ENCODE data around the gene TMEM175.

DNA sequence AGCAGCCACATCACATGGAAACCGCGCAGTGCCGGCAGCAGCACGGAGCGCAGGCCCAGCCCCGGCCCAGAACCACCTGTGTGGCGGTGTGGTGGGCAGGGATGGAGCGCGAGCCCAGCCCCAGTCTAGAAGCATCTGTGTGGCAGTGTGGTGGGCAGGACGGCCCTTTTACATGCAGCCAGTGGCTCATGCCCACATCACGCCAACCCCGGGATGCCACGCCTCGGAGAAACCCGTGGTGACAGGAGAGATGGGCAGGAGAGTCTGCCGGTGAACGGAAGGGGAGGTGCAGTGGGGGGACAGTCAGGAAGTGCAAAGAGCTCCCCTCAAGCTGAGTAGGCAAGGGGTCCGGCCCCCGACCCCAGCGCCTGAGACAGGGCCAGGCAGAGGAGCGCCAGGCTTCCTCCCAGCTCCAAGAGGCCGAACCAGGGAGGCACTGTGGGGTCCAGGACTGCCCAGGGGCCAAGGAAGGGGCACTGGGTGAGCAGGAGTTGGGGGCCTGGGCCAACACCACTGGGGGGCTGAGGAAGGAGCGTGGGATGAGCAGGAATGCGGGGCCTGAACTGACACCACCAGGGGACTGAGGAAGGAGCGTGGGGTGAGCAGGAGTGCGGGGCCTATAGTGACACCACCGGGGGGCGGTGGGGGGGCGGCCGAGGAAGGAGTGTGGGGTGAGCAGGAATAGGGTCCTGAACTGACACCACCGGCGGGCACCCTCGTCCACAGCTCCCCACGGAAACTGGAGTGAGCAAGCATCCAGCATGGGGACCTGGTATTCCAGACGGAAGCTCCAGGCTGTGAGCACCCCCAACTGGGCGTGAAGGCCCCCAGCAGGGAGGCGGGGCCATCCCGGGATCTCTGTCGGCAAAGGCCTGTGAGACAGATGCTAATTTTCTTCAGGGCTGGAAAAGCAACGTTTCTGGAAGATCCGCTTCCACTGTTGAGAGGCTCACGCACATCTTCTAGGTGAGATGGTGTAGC is 28.9 kb upstream of the TMEM175 start:
- TF ChIP-seq, protein P1, sequence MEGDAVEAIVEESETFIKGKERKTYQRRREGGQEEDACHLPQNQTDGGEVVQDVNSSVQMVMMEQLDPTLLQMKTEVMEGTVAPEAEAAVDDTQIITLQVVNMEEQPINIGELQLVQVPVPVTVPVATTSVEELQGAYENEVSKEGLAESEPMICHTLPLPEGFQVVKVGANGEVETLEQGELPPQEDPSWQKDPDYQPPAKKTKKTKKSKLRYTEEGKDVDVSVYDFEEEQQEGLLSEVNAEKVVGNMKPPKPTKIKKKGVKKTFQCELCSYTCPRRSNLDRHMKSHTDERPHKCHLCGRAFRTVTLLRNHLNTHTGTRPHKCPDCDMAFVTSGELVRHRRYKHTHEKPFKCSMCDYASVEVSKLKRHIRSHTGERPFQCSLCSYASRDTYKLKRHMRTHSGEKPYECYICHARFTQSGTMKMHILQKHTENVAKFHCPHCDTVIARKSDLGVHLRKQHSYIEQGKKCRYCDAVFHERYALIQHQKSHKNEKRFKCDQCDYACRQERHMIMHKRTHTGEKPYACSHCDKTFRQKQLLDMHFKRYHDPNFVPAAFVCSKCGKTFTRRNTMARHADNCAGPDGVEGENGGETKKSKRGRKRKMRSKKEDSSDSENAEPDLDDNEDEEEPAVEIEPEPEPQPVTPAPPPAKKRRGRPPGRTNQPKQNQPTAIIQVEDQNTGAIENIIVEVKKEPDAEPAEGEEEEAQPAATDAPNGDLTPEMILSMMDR (IDR thresholded peaks at IDR 0.05): no peak
- TF ChIP-seq POLR2AphosphoS5 (IDR thresholded peaks at IDR 0.05) (no peak), POLR2A (IDR thresholded peaks at IDR 0.05) (no peak)
